ENCODE measurements around the gene TAF1C. TPM values are rescaled to one million over a fixed set of nuclear protein-coding genes. Genes with fewer than 3 reads are reported as not detected.
A peak's percentile ranks its signal among the peaks of the same experiment; 100 is the strongest.

TAF1C gene
- total RNA-seq, 2 donors from 2014 or later = 43.7 to 75.9 TPM

GRCh38 chr16:84175350-84176081 lies 11.3 kb downstream of the TAF1C start:
- peak; percentile 80 for TF ChIP-seq CTCF (IDR thresholded peaks at IDR 0.05)
- Histone ChIP-seq H3K4me1 (ENCODE audit: control insufficient read depth in 1 of 2, low read depth in 2 of 2) (peaks cover 20 to 34% of the 10 kb centered on the region in 2 donors), H3K9me3 (no peaks in the 10 kb centered on the region), H3K4me3 (no peak overlapping the region), H3K36me3 (peaks cover 15% of the 10 kb centered on the region), H3K27me3 (replicated peaks; ENCODE audit: insufficient read depth) (no peaks in the 10 kb centered on the region), H3K27ac (peak overlapping the region; percentile 80 to 91)
- DNase-seq (ENCODE audit: low spot score) (no peak), ATAC-seq (ENCODE audit: insufficient number of reproducible peaks, low FRiP score, low read depth) (no peak)

GRCh38 chr16:84174396-84174795 lies 12.5 kb downstream of the TAF1C start:
- Histone ChIP-seq H3K4me1 (ENCODE audit: control insufficient read depth in 1 of 2, low read depth in 2 of 2) (peaks cover 20 to 34% of the 10 kb centered on the region in 2 donors), H3K27ac (no peak overlapping the region), H3K9me3 (no peaks in the 10 kb centered on the region), H3K27me3 (replicated peaks; ENCODE audit: insufficient read depth) (no peaks in the 10 kb centered on the region), H3K36me3 (peaks cover 8% of the 10 kb centered on the region), H3K4me3 (no peak overlapping the region)
- ATAC-seq (ENCODE audit: insufficient number of reproducible peaks, low FRiP score, low read depth) (no peak), DNase-seq (ENCODE audit: low spot score) (no peak)
- no peak for TF ChIP-seq CTCF (IDR thresholded peaks at IDR 0.05)

- Histone ChIP-seq H3K4me3 (no peak overlapping the region), H3K4me1 (ENCODE audit: control insufficient read depth in 1 of 2, low read depth in 2 of 2) (no peaks in the 10 kb centered on the region), H3K36me3 (no peaks in the 10 kb centered on the region), H3K27me3 (replicated peaks; ENCODE audit: insufficient read depth) (no peaks in the 10 kb centered on the region), H3K27ac (no peak overlapping the region), H3K9me3 (no peaks in the 10 kb centered on the region)
- DNase-seq (ENCODE audit: low spot score) (no peak), ATAC-seq (ENCODE audit: insufficient number of reproducible peaks, low FRiP score, low read depth) (no peak)
- TF ChIP-seq CTCF (IDR thresholded peaks at IDR 0.05) = no peak
These were observed 17.0 kb downstream of the TAF1C start for GRCh38 chr16:84169765-84170310.

- Histone ChIP-seq H3K4me1 (ENCODE audit: control insufficient read depth in 1 of 2, low read depth in 2 of 2) (no peaks in the 10 kb centered on the region), H3K27ac (no peak overlapping the region), H3K9me3 (no peaks in the 10 kb centered on the region), H3K4me3 (no peak overlapping the region), H3K36me3 (no peaks in the 10 kb centered on the region), H3K27me3 (replicated peaks; ENCODE audit: insufficient read depth) (no peaks in the 10 kb centered on the region)
- ATAC-seq (ENCODE audit: insufficient number of reproducible peaks, low FRiP score, low read depth) (no peak), DNase-seq (ENCODE audit: low spot score) (no peak)
- no peak for TF ChIP-seq CTCF (IDR thresholded peaks at IDR 0.05)
These were observed 19.8 kb downstream of the TAF1C start for GRCh38 chr16:84166796-84167695.

DNA sequence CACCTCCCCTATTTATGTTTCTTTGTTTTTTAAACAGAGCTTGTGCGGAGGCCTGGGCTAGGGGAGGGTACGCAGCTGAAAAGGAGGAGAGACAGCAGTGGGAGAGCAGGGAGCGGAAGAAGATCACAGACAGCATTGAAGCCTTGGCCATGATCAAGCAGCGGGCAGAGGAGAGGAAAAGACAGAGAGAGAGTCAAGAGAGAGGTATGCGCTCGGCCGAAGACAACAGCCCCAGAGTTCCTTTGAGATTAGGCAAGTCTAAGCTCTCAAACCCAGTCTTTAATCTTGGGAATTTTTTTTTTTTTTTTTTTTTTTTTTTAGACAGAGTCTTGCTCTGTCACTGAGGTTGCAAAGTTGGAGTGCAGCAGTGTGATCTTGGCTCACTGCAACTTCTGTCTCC lies 21.1 kb downstream of the TAF1C start:
- no peak for TF ChIP-seq CTCF (IDR thresholded peaks at IDR 0.05)
- ATAC-seq (ENCODE audit: insufficient number of reproducible peaks, low FRiP score, low read depth) (no peak), DNase-seq (ENCODE audit: low spot score) (no peak)
- no peak overlapping the region for H3K4me3 ChIP-seq
- no peaks in the 10 kb centered on the region for H3K36me3 ChIP-seq
- H3K27me3 ChIP-seq (replicated peaks; ENCODE audit: insufficient read depth) = no peaks in the 10 kb centered on the region
- H3K4me1 ChIP-seq (ENCODE audit: control insufficient read depth in 1 of 2, low read depth in 2 of 2) = no peaks in the 10 kb centered on the region
- no peaks in the 10 kb centered on the region for H3K9me3 ChIP-seq
- no peak overlapping the region for H3K27ac ChIP-seq

Measured in thoracic aorta (tissue), 2 donors.